ENCODE measurements around the gene UQCC5. TPM values are rescaled to one million over a fixed set of nuclear protein-coding genes. Genes with fewer than 3 reads are reported as not detected.
A peak's percentile ranks its signal among the peaks of the same experiment; 100 is the strongest.
"Not testable (repeated sequence)": the region's sequence is repeated elsewhere in the genome, so short reads cannot be mapped to it uniquely, and the experiment has no call there.

The UQCC5 gene
- total RNA-seq, 2 donors from 2014 or later, result 3.0 to 16.5 TPM

DNA sequence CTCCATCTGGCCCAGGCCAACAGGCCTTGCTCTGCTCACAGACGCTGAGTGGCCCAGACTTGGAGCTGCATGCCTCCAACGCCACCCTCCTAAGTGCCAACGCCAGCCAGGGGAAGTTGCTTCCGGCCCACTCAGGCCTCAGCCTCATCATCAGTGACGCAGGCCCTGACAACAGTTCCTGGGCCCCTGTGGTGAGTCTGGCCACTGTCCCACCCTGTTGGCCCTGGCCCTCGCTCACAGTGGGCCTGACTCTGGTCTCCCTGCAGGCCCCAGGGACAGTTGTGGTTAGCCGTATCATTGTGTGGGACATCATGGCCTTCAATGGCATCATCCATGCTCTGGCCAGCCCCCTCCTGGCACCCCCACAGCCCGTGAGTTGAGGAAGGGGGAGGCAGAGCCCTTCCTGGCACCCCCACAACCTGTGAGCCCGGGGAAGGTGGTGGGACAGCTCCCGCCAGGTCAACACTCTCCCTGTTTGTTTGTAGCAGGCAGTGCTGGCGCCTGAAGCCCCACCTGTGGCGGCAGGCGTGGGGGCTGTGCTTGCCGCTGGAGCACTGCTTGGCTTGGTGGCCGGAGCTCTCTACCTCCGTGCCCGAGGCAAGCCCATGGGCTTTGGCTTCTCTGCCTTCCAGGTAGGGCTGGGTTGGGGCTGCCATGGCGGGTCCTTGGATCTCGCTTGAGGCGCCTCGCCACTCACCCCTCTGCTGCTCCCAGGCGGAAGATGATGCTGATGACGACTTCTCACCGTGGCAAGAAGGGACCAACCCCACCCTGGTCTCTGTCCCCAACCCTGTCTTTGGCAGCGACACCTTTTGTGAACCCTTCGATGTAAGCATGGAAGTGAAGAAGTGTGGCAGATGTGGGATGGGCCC, 12.8 kb upstream of the UQCC5 start:
- Histone ChIP-seq H3K4me1 (replicated peaks) (no peaks in the 10 kb centered on the region), H3K4me3 (no peak overlapping the region), H3K9me3 (no peaks in the 10 kb centered on the region), H3K36me3 (no peaks in the 10 kb centered on the region), H3K27ac (no peak overlapping the region), H3K27me3 (replicated peaks; ENCODE audit: insufficient read depth) (no peaks in the 10 kb centered on the region)
- DNase-seq (ENCODE audit: low spot score), result no peak
- intact Hi-C loops (cut with DNase I), result no loop called here
- TF ChIP-seq POLR2AphosphoS5 (IDR thresholded peaks at IDR 0.05) (no peak), POLR2A (IDR thresholded peaks at IDR 0.05) (no peak)
- TF ChIP-seq, protein P1, sequence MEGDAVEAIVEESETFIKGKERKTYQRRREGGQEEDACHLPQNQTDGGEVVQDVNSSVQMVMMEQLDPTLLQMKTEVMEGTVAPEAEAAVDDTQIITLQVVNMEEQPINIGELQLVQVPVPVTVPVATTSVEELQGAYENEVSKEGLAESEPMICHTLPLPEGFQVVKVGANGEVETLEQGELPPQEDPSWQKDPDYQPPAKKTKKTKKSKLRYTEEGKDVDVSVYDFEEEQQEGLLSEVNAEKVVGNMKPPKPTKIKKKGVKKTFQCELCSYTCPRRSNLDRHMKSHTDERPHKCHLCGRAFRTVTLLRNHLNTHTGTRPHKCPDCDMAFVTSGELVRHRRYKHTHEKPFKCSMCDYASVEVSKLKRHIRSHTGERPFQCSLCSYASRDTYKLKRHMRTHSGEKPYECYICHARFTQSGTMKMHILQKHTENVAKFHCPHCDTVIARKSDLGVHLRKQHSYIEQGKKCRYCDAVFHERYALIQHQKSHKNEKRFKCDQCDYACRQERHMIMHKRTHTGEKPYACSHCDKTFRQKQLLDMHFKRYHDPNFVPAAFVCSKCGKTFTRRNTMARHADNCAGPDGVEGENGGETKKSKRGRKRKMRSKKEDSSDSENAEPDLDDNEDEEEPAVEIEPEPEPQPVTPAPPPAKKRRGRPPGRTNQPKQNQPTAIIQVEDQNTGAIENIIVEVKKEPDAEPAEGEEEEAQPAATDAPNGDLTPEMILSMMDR (IDR thresholded peaks at IDR 0.05), result no peak
- WGBS, result 93% methylated on average over 26 of the region's 26 CpGs

DNA sequence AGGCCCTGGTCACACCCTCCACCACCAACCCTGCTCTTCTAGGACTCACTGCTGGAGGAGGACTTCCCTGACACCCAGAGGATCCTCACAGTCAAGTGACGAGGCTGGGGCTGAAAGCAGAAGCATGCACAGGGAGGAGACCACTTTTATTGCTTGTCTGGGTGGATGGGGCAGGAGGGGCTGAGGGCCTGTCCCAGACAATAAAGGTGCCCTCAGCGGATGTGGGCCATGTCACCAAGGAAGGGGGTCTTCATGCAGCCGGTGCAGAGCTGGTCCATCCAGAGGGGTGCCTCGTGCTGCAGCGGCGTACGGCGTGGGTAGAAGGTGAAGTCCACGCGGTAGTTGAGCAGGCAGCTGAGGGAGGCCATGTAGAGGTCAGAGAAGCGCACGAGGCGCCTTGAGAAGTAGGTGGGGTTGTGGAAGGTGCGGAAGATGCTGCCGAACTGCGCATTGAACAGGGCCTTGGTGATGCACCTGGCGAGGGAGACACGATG, 12.1 kb upstream of the UQCC5 start:
- no peaks in the 10 kb centered on the region for H3K27me3 ChIP-seq (replicated peaks; ENCODE audit: insufficient read depth)
- H3K27ac ChIP-seq, result peak overlapping the region; percentile 43 to 74
- H3K4me3 ChIP-seq, result no peak overlapping the region
- no peaks in the 10 kb centered on the region for H3K36me3 ChIP-seq
- no peaks in the 10 kb centered on the region for H3K4me1 ChIP-seq (replicated peaks)
- no peaks in the 10 kb centered on the region for H3K9me3 ChIP-seq
- no peak for DNase-seq (ENCODE audit: low spot score)
- 85% methylated on average over 18 of the region's 18 CpGs for WGBS
- intact Hi-C loops (cut with DNase I), result no loop called here
- TF ChIP-seq, protein P1 (IDR thresholded peaks at IDR 0.05), result no peak
- TF ChIP-seq POLR2A (IDR thresholded peaks at IDR 0.05) (no peak), POLR2AphosphoS5 (IDR thresholded peaks at IDR 0.05) (no peak)

DNA sequence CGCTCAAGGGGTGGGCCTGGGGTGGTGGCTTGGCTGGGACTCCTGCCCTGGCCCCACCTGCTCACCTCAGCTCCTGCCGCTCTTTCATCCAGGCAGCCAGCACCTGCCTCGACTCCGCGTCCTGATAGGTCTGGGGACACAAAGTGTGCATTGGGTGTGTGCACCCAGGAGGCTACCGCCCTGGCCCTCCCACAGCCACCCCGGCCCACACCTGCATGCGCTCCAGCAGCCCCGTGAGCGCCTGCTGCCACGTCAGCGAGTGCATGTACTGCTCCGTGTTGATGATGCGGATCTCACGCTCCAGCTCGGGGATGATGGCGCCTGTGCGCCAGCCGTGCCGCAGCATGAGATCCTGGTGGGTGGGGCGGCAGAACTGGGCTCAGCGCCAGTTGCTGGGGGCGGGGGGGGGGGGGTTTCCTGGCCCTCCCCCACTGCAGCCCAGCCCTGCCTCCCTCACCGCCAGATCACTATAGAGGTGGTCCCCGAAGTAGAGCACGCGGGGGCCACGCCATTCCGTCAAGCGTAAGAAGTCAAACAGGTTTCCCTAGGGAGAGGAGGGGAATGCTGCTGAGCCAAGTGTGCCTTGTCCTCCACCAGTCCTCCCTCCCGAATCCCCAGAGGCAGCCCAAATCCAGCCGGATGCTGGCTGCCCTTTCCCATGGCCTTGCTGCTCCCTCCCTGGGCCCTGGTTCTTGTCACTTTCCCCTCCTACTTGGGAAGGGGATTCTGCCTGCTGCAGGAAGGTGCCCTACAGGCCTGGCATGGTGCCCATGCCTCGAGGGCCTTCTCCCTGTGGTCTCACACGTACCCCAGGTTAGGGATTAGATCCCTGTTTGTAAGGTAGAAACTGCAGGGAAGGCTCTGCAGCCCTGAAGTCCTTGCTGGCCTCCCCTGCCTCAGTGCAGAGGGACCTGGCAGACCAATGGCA, 11.4 kb upstream of the UQCC5 start:
- TF ChIP-seq, protein P1 (IDR thresholded peaks at IDR 0.05), result no peak
- TF ChIP-seq POLR2AphosphoS5 (IDR thresholded peaks at IDR 0.05) (peak; percentile 54), POLR2A (IDR thresholded peaks at IDR 0.05) (no peak)
- Histone ChIP-seq H3K36me3 (no peaks in the 10 kb centered on the region), H3K4me1 (replicated peaks) (no peaks in the 10 kb centered on the region), H3K27me3 (replicated peaks; ENCODE audit: insufficient read depth) (no peaks in the 10 kb centered on the region), H3K27ac (peak overlapping the region; percentile 43 to 74), H3K9me3 (no peaks in the 10 kb centered on the region), H3K4me3 (peak overlapping the region in 1 of 2 donors; percentile 7)
- WGBS, result 24% methylated on average over 32 of the region's 34 CpGs
- intact Hi-C loops (cut with DNase I), result no loop called here
- peak; percentile 57 for DNase-seq (ENCODE audit: low spot score)

GRCh38 chr3:52525680-52526561, 10.5 kb upstream of the UQCC5 start:
- Histone ChIP-seq H3K36me3 (no peaks in the 10 kb centered on the region), H3K27me3 (replicated peaks; ENCODE audit: insufficient read depth) (no peaks in the 10 kb centered on the region), H3K27ac (peak overlapping the region; percentile 43 to 74), H3K4me3 (no peak overlapping the region), H3K4me1 (replicated peaks) (peaks cover 3% of the 10 kb centered on the region), H3K9me3 (no peaks in the 10 kb centered on the region)
- intact Hi-C loops (cut with DNase I), result no loop called here
- TF ChIP-seq POLR2AphosphoS5 (IDR thresholded peaks at IDR 0.05) (no peak), POLR2A (IDR thresholded peaks at IDR 0.05) (no peak)
- TF ChIP-seq, protein P1 (IDR thresholded peaks at IDR 0.05), result no peak
- 59% methylated on average over 9 of the region's 9 CpGs for WGBS
- no peak for DNase-seq (ENCODE audit: low spot score)

DNA sequence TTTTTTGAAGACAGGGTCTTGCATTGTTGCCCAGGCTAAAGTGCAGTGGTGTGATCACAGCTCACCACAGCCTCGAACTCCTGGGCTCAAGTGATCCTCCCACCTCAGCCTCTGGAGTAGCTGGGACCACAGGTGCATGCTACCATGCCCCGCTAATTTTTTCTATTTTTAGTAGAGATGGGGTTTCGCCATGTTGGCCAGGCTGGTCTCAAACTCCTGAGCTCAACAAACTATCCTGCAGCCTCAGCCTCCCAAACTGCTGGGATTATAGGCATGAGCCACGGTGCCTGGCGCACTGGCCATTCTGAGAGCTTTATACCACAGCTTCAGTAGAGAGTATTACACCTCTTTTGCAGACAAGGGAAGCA, 9.8 kb upstream of the UQCC5 start:
- H3K4me3 ChIP-seq; DNase-seq (ENCODE audit: low spot score); H3K4me1 ChIP-seq (replicated peaks); H3K36me3 ChIP-seq; H3K27me3 ChIP-seq (replicated peaks; ENCODE audit: insufficient read depth); H3K9me3 ChIP-seq; intact Hi-C loops (cut with DNase I): not testable (repeated sequence)
- H3K27ac ChIP-seq, result peak overlapping the region; percentile 43 to 74
- 88% methylated on average over 5 of the region's 5 CpGs for WGBS

Data from prostate gland (tissue), 2 donors.